Esophagus squamous epithelium (tissue), 4 donors: ENCODE data around the gene PBX3.

ENCODE experiments used
- POLR2A ChIP-seq, 4 donors: fragments of 450-650 bp; IDR thresholded peaks; one replicate each; pipeline ENCODE4 v1.6.1; 2017; ENCODE audit warnings: antibody characterized with exemption in 4 of 4, mild to moderate bottlenecking in 4 of 4, moderate library complexity in 3 of 4
- TF ChIP-seq, protein P1 (sequence below), 6 experiments: fragments of 450-650 bp in 4 of 6; fragments of 200-600 bp in 2 of 6; sonication (generic) in 2 of 6; IDR thresholded peaks; one replicate each; pipeline ENCODE4 v1.5.1; 2016 to 2019; ENCODE audit warnings: antibody characterized with exemption in 6 of 6, mild to moderate bottlenecking in 4 of 6, moderate library complexity in 4 of 6

DNA sequence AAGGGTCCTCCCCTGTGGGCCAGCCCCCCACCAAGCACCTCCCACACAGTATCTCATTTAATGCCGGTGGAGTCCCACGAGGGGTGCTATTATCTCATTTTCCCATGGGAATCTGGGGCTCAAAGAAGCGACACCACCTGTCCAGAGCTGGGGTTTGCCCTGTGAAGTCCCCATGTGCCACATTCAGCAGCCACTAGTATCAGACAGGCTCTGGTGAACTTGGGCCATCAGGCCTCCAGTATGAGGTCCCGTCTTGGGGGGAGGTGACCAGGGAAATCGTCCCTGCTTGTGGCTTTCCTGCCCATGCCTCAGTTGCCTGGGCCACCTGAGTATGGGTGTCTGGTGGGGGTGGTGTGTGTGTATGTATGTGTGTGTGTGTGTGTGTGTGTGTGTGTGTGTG, 222.7 kb downstream of the PBX3 start:
- TF ChIP-seq, protein P1, sequence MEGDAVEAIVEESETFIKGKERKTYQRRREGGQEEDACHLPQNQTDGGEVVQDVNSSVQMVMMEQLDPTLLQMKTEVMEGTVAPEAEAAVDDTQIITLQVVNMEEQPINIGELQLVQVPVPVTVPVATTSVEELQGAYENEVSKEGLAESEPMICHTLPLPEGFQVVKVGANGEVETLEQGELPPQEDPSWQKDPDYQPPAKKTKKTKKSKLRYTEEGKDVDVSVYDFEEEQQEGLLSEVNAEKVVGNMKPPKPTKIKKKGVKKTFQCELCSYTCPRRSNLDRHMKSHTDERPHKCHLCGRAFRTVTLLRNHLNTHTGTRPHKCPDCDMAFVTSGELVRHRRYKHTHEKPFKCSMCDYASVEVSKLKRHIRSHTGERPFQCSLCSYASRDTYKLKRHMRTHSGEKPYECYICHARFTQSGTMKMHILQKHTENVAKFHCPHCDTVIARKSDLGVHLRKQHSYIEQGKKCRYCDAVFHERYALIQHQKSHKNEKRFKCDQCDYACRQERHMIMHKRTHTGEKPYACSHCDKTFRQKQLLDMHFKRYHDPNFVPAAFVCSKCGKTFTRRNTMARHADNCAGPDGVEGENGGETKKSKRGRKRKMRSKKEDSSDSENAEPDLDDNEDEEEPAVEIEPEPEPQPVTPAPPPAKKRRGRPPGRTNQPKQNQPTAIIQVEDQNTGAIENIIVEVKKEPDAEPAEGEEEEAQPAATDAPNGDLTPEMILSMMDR (IDR thresholded peaks at IDR 0.05) = no peak
- TF ChIP-seq POLR2A (IDR thresholded peaks at IDR 0.05) = no peak
